K562 (cell line): ENCODE measurements around the gene TCAP. TPM values are rescaled to one million over a fixed set of nuclear protein-coding genes. Genes with fewer than 3 reads are reported as not detected.
A peak's percentile ranks its signal among the peaks of the same experiment; 100 is the strongest.

ENCODE experiments used
- ATF7 ChIP-seq: fragments of 450-650 bp; IDR thresholded peaks from 2 replicates; pipeline ENCODE4 v1.7.1; 2014; ENCODE audit warnings: mild to moderate bottlenecking, moderate library complexity
- CREBBP ChIP-seq: IDR thresholded peaks from one replicate; pipeline ENCODE4 v1.6.1; 2012; ENCODE audit warnings: low read depth, mild to moderate bottlenecking, control low read depth, inconsistent platforms, low read length
- EHMT2 ChIP-seq: fragments of 450-650 bp; IDR thresholded peaks from 2 replicates; pipeline ENCODE4 v1.6.1; 2018; ENCODE audit warnings: antibody characterized with exemption
- FOS ChIP-seq: IDR thresholded peaks from 3 replicates; pipeline ENCODE4 v1.6.1; 2011; ENCODE audit not compliant: insufficient read length; ENCODE audit errors: extremely low read depth
- HDAC1 ChIP-seq, 2 experiments: fragments of 450-650 bp; IDR thresholded peaks; 2 replicates each; pipeline ENCODE4 v1.6.1; 2016 to 2017; ENCODE audit warnings: inconsistent platforms in 1 of 2, mild to moderate bottlenecking in 1 of 2, moderate library complexity in 1 of 2
- IFI16 ChIP-seq: fragments of 250-450 bp; sonication (Bioruptor Pico); IDR thresholded peaks from 2 replicates; pipeline ENCODE4 v2.1.2; 2022; ENCODE audit warnings: mild to moderate bottlenecking, inconsistent platforms
- MED1 ChIP-seq: sonication (generic); formaldehyde crosslinking; IDR thresholded peaks from 2 replicates; pipeline ENCODE4 v1.8.1; 2023; ENCODE audit warnings: missing genetic modification reagents, borderline replicate concordance
- PHF20 ChIP-seq: fragments of 450-650 bp; IDR thresholded peaks from 2 replicates; pipeline ENCODE4 v1.6.1; 2018; ENCODE audit not compliant: partially characterized antibody
- RB1 ChIP-seq: fragments of 450-650 bp; IDR thresholded peaks from 2 replicates; pipeline ENCODE4 v1.6.1; 2017; ENCODE audit warnings: low read depth, mild to moderate bottlenecking
- SIX5 ChIP-seq, 2 experiments: IDR thresholded peaks; 2 replicates each; pipeline ENCODE4 v1.6.1; 2011; ENCODE audit warnings: low read length in 2 of 2, borderline replicate concordance in 1 of 2, low read depth in 1 of 2, mild to moderate bottlenecking in 1 of 2, moderate library complexity in 1 of 2; ENCODE audit not compliant: insufficient read depth in 1 of 2
- TAF1 ChIP-seq: IDR thresholded peaks from 2 replicates; pipeline ENCODE4 v1.6.1; 2011; ENCODE audit warnings: mild to moderate bottlenecking, low read length, moderate library complexity; ENCODE audit not compliant: insufficient read depth, control insufficient read depth, severe bottlenecking; ENCODE audit errors: extremely low read depth
- YY1 ChIP-seq, 3 experiments: IDR thresholded peaks; 2 replicates each; pipeline ENCODE4 v1.6.1; 2011; ENCODE audit warnings: low read length in 2 of 3, mild to moderate bottlenecking in 2 of 3, moderate library complexity in 2 of 3, borderline replicate concordance in 1 of 3, control low read depth in 1 of 3, low read depth in 1 of 3; ENCODE audit not compliant: insufficient read depth in 3 of 3, insufficient replicate concordance in 2 of 3, control insufficient read depth in 1 of 3, insufficient read length in 1 of 3; ENCODE audit errors: extremely low read depth in 1 of 3
- ZEB2 ChIP-seq: fragments of 450-650 bp; IDR thresholded peaks from 2 replicates; pipeline ENCODE4 v1.6.1; 2016
- ZNF449 ChIP-seq: fragments of 250-450 bp; sonication (Bioruptor Pico); IDR thresholded peaks from 2 replicates; pipeline ENCODE4 v1.8.0; 2022; ENCODE audit warnings: moderate library complexity, mild to moderate bottlenecking, inconsistent platforms
- ZNF57 ChIP-seq: fragments of 450-650 bp; formaldehyde crosslinking; IDR thresholded peaks from 2 replicates; pipeline ENCODE4 v1.4.0; 2020; ENCODE audit warnings: mild to moderate bottlenecking, moderate library complexity
- ZNF583 ChIP-seq: fragments of 250-450 bp; sonication (Bioruptor Pico); IDR thresholded peaks from 2 replicates; pipeline ENCODE4 v1.4.0; 2020
- ZNF592 ChIP-seq: fragments of 450-650 bp; IDR thresholded peaks from 2 replicates; pipeline ENCODE4 v1.6.1; 2017; ENCODE audit warnings: antibody characterized with exemption, mild to moderate bottlenecking
- ZSCAN29 ChIP-seq: fragments of 450-650 bp; IDR thresholded peaks from 2 replicates; pipeline ENCODE4 v1.6.1; 2017
- polyA plus RNA-seq, 8 experiments: library from polyadenylated mRNA; depleted of rRNA in 4 of 8; stranded (reverse) in 5 of 8; unstranded in 3 of 8; fragments of >200 nt; fragmentation: Nextera tagmentation in 2 of 8; fragmentation: Illumina TruSeq in 1 of 8; extraction: Ambion mirVana in 2 of 8; extraction: Trizol in 1 of 8; gene quantifications; 2 replicates each; pipeline versions ENCODE4 v1.2.1 to v1.2.3, GENCODE V29; 2011 to 2014; ENCODE audit warnings: inconsistent platforms in 1 of 8, missing spikeins in 1 of 8
- total RNA-seq, 7 experiments: library from RNA; depleted of rRNA in 6 of 7; stranded (reverse); fragments of >200 nt in 6 of 7; fragmentation: Illumina TruSeq in 2 of 7; extraction: Trizol in 2 of 7; gene quantifications; 2 replicates each; pipeline versions ENCODE4 v1.2.1 to v1.2.3, GENCODE V29; 2011 to 2021; ENCODE audit warnings: low replicate concordance in 1 of 7
- TF ChIP-seq, protein P1 (sequence below): fragments of 250-450 bp; sonication (Bioruptor Pico); IDR thresholded peaks from 2 replicates; pipeline ENCODE4 v1.8.0; 2022; ENCODE audit warnings: moderate library complexity, mild to moderate bottlenecking, inconsistent platforms
- TF ChIP-seq, protein P2 (sequence below): sonication (generic); formaldehyde crosslinking; IDR thresholded peaks from 2 replicates; pipeline ENCODE4 v1.8.0; 2022; ENCODE audit warnings: missing genetic modification reagents, mild to moderate bottlenecking, borderline replicate concordance

TCAP gene
- total and polyA plus RNA-seq, 9 of the 15 experiments (the other 6 are each of a cell fraction or from before 2014, with no cell fraction given) = 0.33 to 1.4 (median 0.82) TPM; not detected in 2

DNA sequence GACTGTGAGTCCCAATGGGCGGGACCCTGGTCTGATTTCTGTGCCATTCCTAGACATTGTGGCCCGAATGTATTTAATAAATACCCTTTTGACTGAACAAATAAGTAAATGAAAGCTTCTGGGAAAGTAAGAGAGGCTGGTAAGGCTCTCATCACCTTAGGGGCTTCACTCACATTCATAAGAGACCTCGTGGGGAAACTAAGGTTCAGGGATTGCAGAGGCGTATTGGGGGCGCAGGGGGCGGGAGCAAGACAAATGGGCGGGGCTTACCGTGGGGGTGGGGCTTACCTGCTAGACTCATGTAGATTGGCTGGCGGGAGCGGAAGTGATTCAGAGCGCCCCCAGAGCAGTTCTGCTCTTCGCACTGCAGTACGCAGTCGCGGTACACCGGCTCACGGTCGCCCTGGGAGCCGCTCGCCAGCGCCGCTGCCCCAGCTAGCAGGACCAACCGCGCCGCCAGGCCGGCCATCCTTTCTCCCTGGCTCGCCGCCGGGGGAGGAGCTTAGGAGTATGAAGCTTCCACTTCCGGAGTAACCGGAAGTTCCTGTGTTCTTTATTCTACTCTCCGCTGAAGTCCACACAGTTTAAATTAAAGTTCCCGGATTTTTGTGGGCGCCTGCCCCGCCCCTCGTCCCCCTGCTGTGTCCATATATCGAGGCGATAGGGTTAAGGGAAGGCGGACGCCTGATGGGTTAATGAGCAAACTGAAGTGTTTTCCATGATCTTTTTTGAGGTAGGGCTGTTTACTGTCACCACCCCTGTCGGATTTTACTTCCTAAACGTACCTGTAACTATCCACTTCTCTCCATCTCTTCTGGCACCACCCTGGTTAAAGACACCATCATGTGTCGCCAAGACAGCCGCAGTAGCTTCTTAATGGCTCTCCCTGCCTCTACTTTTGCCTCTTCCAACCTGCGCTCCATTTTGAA, 22.7 kb downstream of the TCAP start, which contains the start of gene PGAP3 (continued):
- TF ChIP-seq YY1 (IDR thresholded peaks at IDR 0.05; ENCODE audit: borderline replicate concordance in 1 of 3, control insufficient read depth in 1 of 3, extremely low read depth in 1 of 3, insufficient read depth in 3 of 3, insufficient read length in 1 of 3, insufficient replicate concordance in 2 of 3, low read depth in 1 of 3, low read length in 2 of 3) (peak; percentile 21 to 82 (median 72)), TAF1 (peak; percentile 89), FOS (no peak), ZNF449 (CRISPR knock-in tag) (no peak), MED1 (no peak), ZNF592 (peak; percentile 5; the same call in 1 of the 2 replicates), RB1 (0 out of 2 replicates have a peak, but pooled peaks have one; percentile 66), HDAC1 (IDR thresholded peaks at IDR 0.05) (peak in 1 of 2 experiments; percentile 21; a peak in 1 of 4 replicates), EHMT2 (peak; percentile 72), ZSCAN29 (peak; percentile 85), PHF20 (peak; percentile 93), ZNF583 (peak; percentile 47; the same call in 1 of the 2 replicates), ZEB2 (peak; percentile 84), ZNF57 (no peak), ATF7 (peak; percentile 68), IFI16 (CRISPR knock-in tag) (no peak), SIX5 (IDR thresholded peaks at IDR 0.05; ENCODE audit: borderline replicate concordance in 1 of 2, insufficient read depth in 1 of 2, low read depth in 1 of 2, low read length in 2 of 2) (peak in 1 of 2 experiments; percentile 28; a peak in 1 of 4 replicates), CREBBP (no peak)
- TF ChIP-seq, protein P1, sequence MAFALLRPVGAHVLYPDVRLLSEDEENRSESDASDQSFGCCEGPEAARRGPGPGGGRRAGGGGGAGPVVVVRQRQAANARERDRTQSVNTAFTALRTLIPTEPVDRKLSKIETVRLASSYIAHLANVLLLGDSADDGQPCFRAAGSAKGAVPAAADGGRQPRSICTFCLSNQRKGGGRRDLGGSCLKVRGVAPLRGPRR (CRISPR knock-in tag) = no peak
- TF ChIP-seq, protein P2, sequence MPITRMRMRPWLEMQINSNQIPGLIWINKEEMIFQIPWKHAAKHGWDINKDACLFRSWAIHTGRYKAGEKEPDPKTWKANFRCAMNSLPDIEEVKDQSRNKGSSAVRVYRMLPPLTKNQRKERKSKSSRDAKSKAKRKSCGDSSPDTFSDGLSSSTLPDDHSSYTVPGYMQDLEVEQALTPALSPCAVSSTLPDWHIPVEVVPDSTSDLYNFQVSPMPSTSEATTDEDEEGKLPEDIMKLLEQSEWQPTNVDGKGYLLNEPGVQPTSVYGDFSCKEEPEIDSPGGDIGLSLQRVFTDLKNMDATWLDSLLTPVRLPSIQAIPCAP (CRISPR knock-in tag) = no peak
